Measurements from ENCODE around the gene RAPSN.

Gene RAPSN

DNA sequence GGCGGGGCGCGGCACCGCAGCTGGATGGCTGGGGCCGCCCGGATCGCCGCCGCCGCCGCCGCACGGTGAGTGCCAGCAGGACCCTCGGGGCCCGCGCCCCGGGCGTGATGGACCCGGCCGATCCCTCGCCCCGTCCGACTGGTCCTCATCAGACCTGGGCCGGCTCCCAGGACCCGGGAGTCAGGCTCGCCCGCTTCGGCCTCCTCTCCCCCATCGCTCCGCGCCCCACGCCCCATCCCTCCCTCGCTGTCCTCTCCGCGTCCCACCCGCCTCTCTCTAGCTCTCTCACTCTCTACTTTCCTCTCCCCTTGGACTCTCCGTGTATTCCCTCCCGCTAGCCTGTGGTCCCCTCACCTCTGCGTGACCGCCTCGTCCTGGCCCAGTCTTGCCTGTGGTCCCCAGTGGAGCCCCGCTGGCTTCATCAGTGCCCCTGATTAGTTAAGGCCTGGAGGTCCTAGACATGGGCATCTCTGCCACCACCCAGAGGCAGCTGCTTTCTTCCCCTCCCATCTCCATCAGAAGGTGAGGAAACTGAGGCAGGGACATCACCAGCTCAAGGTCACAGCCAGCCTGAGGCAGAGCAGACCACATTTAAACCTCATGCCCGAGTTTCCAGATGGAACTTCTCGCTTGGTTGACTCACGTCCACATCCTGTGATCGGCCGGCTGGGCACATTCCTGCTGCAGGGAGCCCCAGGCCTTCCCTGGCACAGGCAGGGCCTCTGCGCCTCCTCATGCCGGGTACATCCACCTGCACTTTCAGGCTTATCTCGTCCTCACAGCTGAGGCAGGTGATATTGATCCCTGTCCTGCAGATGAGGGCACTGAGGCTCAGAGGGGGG is 40.1 kb downstream of the RAPSN start:
- no peak for DNase-seq (ENCODE audit: low read depth, low spot score)

- peak; percentile 78 for DNase-seq (ENCODE audit: low read depth, low spot score)
Observed at GRCh38 chr11:47407746-47408590, 41.0 kb downstream of the RAPSN start, which contains the start of gene SLC39A13. Gene SLC39A13 (plus strand): TSS chr11:47408590. CDS start chr11:47410095, 1,505 bp downstream.

DNA sequence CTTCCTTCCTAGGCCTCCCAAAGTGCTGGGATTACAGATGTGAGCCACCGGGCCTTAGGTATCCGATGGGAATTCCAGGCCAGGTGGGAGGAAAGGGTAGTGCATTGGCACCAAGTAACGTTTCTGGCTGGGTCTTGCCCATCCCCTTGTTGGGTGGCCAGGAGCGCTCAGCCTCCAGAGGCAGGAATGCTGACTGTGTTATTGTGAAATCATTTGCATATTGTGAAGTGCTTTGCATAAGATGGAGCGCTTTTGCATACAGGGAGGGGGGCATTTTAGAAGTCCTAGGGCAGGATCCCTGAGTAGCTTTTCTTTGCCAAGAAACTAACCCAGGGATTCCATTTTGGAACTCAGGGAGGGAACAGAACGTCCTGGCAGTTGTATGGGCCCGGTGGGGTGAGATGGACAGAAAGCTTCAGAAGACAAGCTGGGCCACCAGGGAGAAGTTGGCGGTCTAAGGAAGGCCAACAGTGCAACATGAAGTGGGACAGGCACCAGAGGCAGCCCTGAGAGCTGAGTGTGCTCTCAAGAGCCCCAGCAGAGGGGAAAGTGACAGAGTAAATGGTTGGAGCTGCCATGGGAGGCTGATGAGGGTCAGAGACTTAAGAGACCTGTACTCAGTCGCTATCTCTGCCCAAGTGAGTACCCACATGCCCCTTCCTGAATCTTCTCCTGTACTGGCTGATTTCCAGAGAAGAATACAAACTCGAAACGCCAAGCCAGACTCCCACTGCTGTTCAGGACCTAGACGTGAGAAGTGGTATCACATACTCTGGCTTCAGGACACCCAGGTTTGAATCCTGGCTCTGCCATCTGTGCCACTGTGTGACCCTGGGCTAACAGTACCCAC is 41.8 kb downstream of the RAPSN start:
- DNase-seq (ENCODE audit: low read depth, low spot score): no peak

- no peak for DNase-seq (ENCODE audit: low read depth, low spot score)
Observed at GRCh38 chr11:47403571-47403970, 45.4 kb downstream of the RAPSN start.

DNA sequence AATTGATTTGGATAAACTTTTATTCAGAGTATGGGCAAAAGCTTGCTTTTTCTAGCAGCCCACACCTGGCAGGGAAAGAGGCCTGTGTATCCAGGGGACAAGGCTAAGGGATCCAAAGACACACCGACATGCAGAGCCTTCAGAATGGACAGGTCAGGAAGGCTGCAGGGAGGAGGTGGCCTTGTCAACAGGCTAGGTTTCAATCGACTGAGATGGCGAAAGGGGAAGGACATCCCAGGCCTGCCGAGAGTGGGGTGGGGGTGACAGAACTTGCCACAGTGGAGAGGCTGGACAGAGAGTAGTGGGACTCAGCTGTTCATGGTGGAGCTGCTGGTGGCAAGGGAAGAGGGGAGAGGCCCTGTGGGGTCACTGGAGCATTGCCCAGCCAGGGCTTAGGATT is 45.8 kb downstream of the RAPSN start:
- DNase-seq (ENCODE audit: low read depth, low spot score): no peak

GRCh38 chr11:47400768-47401279 is 48.1 kb downstream of the RAPSN start:
- no peak for DNase-seq (ENCODE audit: low read depth, low spot score)

DNA sequence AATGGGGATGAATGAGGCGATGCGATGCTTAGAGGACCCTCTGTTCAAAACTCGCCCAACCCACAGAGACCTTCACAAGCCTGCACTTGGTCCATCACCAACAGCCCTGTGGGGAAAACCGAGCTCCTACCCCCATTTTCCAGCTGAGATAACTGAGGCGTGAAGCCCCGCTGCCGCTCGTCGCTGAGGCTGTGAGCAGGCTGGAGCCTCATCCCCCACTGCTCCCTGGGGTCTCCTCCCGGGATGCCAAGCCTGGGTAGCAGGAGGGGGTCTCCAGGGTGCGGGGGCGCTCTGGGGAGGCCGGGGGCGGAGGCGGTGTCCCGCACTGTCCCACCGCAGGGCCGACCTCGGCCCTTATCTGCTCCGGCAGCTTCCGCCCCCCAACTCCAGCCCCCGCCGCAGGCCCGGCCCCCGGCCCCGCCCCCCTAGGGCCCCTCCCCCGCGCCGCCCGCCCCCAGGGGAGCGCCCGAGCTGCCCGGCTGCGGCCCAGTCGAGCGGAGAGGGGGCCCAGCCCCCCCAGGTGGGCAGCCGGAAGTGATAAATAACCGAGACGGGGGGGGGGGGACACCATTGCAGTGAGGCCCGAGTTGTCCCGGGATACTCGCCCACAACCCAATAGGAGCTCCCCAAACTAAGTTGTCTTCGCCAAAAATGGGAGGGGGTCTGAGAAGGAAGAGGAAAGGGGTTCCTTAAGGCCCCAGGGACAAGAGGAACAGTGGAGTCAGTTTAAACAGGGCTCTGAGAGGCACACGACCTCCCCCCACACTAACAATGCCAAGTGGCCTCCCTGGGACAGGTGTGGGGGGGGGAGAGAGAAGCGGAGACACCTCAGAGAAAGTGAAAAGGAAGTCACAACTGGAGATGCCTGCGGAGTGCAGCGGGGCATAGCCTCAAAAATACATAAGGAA is 48.8 kb downstream of the RAPSN start:
- DNase-seq (ENCODE audit: low read depth, low spot score): no peak

GRCh38 chr11:47398551-47398950 is 50.4 kb downstream of the RAPSN start:
- DNase-seq (ENCODE audit: low read depth, low spot score): no peak

GRCh38 chr11:47398011-47398410 is 50.9 kb downstream of the RAPSN start:
- DNase-seq (ENCODE audit: low read depth, low spot score): no peak

DNA sequence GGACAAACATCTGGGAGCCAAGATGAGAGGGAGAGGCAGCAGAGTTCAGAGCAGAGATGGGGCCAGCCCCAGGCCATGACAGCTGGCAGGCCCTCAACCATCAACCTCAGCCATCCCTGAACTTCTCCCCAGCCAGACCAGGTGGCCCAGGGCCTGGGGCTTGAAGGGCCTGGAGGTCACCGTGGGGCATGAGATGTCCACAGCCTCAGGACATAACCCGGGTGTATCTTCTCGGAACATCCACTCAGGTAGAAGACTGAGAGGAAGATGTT is 53.0 kb downstream of the RAPSN start:
- DNase-seq (ENCODE audit: low read depth, low spot score): no peak

DNA sequence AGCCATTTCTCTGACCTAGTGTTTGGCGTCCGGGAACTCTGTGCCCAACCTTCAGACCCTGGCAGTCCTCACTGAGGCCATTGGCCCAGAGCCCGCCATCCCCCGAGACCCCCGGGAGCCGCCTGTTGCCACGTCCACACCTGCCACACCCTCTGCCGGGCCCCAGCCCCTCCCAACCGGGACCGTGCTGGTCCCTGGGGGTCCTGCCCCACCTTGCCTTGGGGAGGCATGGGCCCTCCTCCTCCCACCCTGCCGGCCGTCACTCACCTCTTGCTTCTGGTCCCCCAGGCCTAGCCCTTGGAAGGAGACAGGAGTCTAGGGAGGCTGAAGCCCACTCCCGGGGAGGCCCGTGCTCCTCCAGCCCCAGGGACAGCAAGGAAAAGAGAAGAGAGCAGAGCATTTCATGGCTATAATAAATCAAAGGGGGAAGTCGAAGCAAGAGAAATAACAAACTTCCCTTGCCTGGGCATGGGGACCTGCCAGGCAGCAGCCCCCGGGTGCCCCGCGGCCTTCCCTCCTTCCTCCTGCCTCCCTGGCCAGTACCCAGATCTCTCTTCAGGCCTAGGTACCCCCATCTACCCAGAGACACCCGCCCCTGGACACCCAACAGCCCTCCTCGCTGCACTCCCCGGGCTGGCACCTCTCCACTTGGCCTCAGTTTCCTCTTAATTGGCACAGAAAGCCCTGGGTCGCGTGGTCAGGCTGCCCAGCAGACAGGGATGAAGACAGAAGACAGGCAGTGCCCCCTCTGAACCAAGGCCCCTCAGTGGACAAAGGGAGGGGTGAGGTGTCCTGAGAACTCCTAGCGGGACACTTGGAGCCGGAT is 53.5 kb downstream of the RAPSN start:
- no peak for DNase-seq (ENCODE audit: low read depth, low spot score)

DNA sequence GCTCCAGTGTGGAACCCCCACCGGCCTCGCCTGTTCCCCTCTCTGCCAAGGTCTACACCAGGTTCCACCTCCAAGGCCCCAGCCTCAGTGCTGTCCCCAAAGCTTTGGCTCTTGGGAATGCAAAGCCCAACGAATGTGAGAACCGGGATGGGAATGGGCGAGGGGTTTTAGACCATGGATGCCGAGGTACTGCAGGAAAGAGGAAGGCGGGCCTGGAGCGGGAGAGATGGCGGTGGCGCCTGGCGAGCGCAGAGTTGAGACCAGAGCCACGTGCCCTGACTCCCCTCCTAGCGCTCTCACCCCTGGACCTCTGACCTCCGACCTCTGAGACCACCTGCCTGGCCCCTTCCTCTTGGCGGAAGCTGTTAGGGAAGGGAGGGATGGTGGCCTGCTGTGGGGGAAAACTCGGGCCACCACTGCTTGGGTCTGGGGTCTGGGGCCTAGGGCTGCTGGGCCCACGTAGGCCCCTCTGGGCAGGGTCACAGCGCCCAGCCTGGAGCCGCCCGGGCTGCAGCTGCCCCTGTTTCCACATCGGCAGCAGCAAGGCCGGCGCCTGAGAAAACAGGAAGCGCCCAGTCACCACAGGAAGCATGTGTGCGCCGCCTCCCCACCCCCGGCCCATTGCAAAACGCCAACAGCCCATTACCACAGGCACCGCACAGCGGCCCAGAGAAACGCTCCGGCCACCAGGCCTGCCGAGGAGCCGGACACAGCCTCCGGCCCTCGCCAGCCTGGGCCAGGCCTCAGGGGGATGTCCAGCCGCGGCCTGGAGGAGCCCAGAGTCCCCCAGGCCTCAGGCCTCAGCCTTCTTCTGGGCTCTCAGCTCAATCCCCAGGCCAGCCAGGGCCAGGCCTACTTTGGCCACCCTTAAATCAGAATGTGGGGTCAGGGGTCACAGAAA is 54.4 kb downstream of the RAPSN start:
- no peak for DNase-seq (ENCODE audit: low read depth, low spot score)

DNA sequence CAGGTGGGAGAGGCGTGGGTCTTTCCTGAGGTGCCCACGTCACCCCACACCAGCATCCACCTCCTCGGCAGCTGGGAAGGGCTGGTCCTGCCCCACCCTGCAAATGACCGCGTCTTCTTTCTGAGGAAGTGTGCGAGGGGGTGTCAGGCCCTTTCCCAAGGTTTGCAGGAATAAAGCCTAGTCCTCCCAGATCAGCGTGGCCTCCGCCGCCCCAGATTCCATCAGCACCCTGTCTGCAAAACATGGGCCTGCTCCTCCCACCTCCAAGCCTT is 55.0 kb downstream of the RAPSN start:
- no peak for DNase-seq (ENCODE audit: low read depth, low spot score)

DNA sequence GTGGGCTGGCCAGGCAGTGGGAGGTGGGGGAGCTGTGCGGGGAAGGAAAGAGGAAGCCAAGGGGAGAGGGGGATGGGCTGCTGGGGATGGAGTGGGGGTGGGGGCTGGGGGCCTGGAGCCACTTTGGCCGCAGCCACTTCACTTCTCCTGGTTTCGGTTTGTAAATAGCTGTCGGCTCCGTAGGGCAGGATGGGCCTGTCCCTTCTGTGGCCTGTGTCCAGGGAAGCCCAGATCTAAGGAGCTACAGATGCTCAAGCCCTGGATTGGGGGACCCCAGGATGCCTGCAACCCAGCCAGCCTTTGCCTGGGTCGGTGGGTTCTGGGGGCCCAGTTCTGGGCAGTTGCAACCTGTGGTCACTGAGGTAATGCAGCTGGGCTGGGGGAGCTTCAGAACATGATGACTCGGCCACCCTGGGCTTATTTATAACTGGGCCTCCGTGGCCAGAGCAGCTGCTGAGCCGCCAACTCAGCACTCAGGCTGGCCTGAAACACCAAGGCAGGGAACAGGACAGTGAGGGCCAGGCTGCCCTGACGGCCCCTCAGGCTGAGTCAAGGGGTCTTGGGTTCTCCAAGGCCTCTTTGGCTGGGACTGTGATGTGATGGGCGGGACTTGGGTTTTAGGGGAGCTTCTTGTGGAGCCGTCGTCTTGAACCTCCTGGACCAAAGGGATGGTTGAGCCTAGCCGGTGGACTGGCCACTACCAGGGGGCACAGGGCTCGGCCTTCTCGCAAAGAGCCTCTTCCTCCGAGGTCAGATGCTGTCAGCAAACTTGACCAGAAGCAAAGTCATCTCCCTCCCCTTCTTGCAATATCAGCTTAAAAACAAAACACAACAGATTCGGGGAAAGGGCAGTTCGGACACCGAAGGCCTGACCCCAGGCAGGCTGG is 55.5 kb downstream of the RAPSN start:
- no peak for DNase-seq (ENCODE audit: low read depth, low spot score)

DNA sequence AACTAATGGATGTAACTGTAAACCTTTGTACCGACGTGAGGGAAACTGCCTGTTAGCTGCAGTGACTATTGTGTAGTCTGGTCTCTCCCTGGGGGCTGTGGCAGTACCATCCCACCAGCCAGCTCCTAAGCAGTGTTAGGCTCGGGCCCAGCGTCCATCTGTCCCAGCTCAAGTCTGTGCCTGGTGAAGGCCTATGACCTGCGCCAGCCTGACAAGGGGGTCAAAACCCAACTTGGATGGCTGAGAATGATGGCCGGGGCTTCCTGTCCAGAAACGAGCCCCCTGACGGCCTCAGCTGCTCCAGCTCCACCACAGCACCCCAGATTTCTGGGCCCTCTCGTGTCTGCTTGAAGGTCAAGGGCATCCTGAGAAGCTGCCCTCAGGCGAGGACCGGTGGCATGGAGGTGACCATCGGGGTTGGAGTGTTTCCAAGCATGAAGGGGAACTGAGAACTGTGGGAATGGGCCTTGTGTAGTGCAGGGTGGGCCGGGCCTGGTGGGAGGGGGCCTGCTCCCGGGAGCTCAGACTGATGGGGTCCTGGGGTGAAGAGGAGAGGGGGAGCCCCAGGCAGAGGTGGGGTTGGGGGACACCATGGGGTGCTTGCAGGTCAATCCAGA is 56.3 kb downstream of the RAPSN start:
- DNase-seq (ENCODE audit: low read depth, low spot score): no peak

- DNase-seq (ENCODE audit: low read depth, low spot score): no peak
Observed at GRCh38 chr11:47391711-47392432, 57.1 kb downstream of the RAPSN start.

GRCh38 chr11:47391077-47391583 is 57.8 kb downstream of the RAPSN start:
- no peak for DNase-seq (ENCODE audit: low read depth, low spot score)
